GM19463 (cell line): ENCODE results near the gene STRBP.

ENCODE experiments used
- ATAC-seq: cut with Tn5 transposase; IDR thresholded peaks from one replicate; pipeline ENCODE4 v1.9.1; 2021; ENCODE audit warnings: mild to moderate bottlenecking, moderate library complexity; ENCODE audit not compliant: unreplicated experiment

Gene STRBP

GRCh38 chr9:123105490-123105889, 162.9 kb downstream of the STRBP start:
- ATAC-seq = no peak

- no peak for ATAC-seq
Measured at GRCh38 chr9:123104807-123105206, 163.6 kb downstream of the STRBP start.

GRCh38 chr9:123102375-123103113, 165.8 kb downstream of the STRBP start:
- no peak for ATAC-seq

GRCh38 chr9:123099548-123099947, 168.8 kb downstream of the STRBP start:
- ATAC-seq = no peak

GRCh38 chr9:123099042-123099441, 169.3 kb downstream of the STRBP start:
- ATAC-seq = no peak

GRCh38 chr9:123098096-123098459, 170.3 kb downstream of the STRBP start:
- ATAC-seq = no peak

GRCh38 chr9:123097430-123098095, 170.8 kb downstream of the STRBP start:
- ATAC-seq = no peak

- ATAC-seq = no peak
Measured at GRCh38 chr9:123096987-123097386, 171.4 kb downstream of the STRBP start.

GRCh38 chr9:123093141-123093540, 175.2 kb downstream of the STRBP start:
- no peak for ATAC-seq

- ATAC-seq = no peak
Measured at GRCh38 chr9:123091459-123091858, 176.9 kb downstream of the STRBP start.

- ATAC-seq = no peak
Measured at GRCh38 chr9:123090956-123091355, 177.4 kb downstream of the STRBP start.

- ATAC-seq = no peak
Measured at GRCh38 chr9:123090198-123090896, 178.0 kb downstream of the STRBP start.

GRCh38 chr9:123089790-123090189, 178.6 kb downstream of the STRBP start:
- no peak for ATAC-seq

- no peak for ATAC-seq
Measured at GRCh38 chr9:123089040-123089439, 179.3 kb downstream of the STRBP start.

- ATAC-seq = no peak
Measured at GRCh38 chr9:123087359-123087888, 181.0 kb downstream of the STRBP start.

- ATAC-seq = no peak
Measured at GRCh38 chr9:123085916-123086315, 182.5 kb downstream of the STRBP start.

- no peak for ATAC-seq
Measured at GRCh38 chr9:123084256-123084655, 184.1 kb downstream of the STRBP start.

- ATAC-seq = no peak
Measured at GRCh38 chr9:123083680-123084079, 184.7 kb downstream of the STRBP start.

- no peak for ATAC-seq
Measured at GRCh38 chr9:123081824-123082223, 186.6 kb downstream of the STRBP start.

- ATAC-seq = no peak
Measured at GRCh38 chr9:123080444-123080843, 187.9 kb downstream of the STRBP start.

- ATAC-seq = no peak
Measured at GRCh38 chr9:123074628-123075027, 193.8 kb downstream of the STRBP start.

GRCh38 chr9:123073991-123074422, 194.4 kb downstream of the STRBP start:
- no peak for ATAC-seq
